ENCODE results near the gene PRSS16.
"Not testable (repeated sequence)": the region's sequence is repeated elsewhere in the genome, so short reads cannot be mapped to it uniquely, and the experiment has no call there.

PRSS16 gene

GRCh38 chr6:27260836-27261375, 13.4 kb downstream of the PRSS16 start:
- Histone ChIP-seq H3K36me3 (ENCODE audit: low read depth) (no peaks in the 10 kb centered on the region), H3K4me1 (ENCODE audit: insufficient read depth, poor library complexity, severe bottlenecking) (no peaks in the 10 kb centered on the region), H3K27me3 (ENCODE audit: insufficient read depth, poor library complexity, severe bottlenecking) (no peaks in the 10 kb centered on the region), H3K9me3 (ENCODE audit: severe bottlenecking) (peaks cover 2% of the 10 kb centered on the region), H3K4me3 (ENCODE audit: severe bottlenecking) (no peak overlapping the region), H3K27ac (ENCODE audit: poor library complexity, severe bottlenecking) (no peak overlapping the region)
- no peak for TF ChIP-seq CTCF (IDR thresholded peaks at IDR 0.05; ENCODE audit: poor library complexity, severe bottlenecking)
- ATAC-seq (ENCODE audit: low read depth) (no peak), DNase-seq (ENCODE audit: low spot score) (no peak)

GRCh38 chr6:27263886-27264285, 16.4 kb downstream of the PRSS16 start:
- H3K4me1 ChIP-seq (ENCODE audit: insufficient read depth, poor library complexity, severe bottlenecking): no peaks in the 10 kb centered on the region
- no peak overlapping the region for H3K27ac ChIP-seq (ENCODE audit: poor library complexity, severe bottlenecking)
- TF ChIP-seq CTCF (IDR thresholded peaks at IDR 0.05; ENCODE audit: poor library complexity, severe bottlenecking): no peak
- H3K4me3 ChIP-seq (ENCODE audit: severe bottlenecking): no peak overlapping the region
- no peaks in the 10 kb centered on the region for H3K36me3 ChIP-seq (ENCODE audit: low read depth)
- H3K9me3 ChIP-seq (ENCODE audit: severe bottlenecking): peaks cover 2% of the 10 kb centered on the region
- no peak for DNase-seq (ENCODE audit: low spot score)
- H3K27me3 ChIP-seq (ENCODE audit: insufficient read depth, poor library complexity, severe bottlenecking): no peaks in the 10 kb centered on the region
- no peak for ATAC-seq (ENCODE audit: low read depth)

- not testable (repeated sequence) for H3K27ac ChIP-seq (ENCODE audit: poor library complexity, severe bottlenecking); DNase-seq (ENCODE audit: low spot score); H3K9me3 ChIP-seq (ENCODE audit: severe bottlenecking); H3K36me3 ChIP-seq (ENCODE audit: low read depth); H3K4me3 ChIP-seq (ENCODE audit: severe bottlenecking); H3K27me3 ChIP-seq (ENCODE audit: insufficient read depth, poor library complexity, severe bottlenecking); ATAC-seq (ENCODE audit: low read depth); H3K4me1 ChIP-seq (ENCODE audit: insufficient read depth, poor library complexity, severe bottlenecking)
Observed at GRCh38 chr6:27267003-27267402, 19.5 kb downstream of the PRSS16 start.

- H3K36me3 ChIP-seq (ENCODE audit: low read depth): no peaks in the 10 kb centered on the region
- no peak for DNase-seq (ENCODE audit: low spot score)
- H3K27me3 ChIP-seq (ENCODE audit: insufficient read depth, poor library complexity, severe bottlenecking): no peaks in the 10 kb centered on the region
- peak overlapping the region; percentile 14 for H3K4me3 ChIP-seq (ENCODE audit: severe bottlenecking)
- no peak for TF ChIP-seq CTCF (IDR thresholded peaks at IDR 0.05; ENCODE audit: poor library complexity, severe bottlenecking)
- H3K4me1 ChIP-seq (ENCODE audit: insufficient read depth, poor library complexity, severe bottlenecking): no peaks in the 10 kb centered on the region
- no peak overlapping the region for H3K27ac ChIP-seq (ENCODE audit: poor library complexity, severe bottlenecking)
- ATAC-seq (ENCODE audit: low read depth): peak; percentile 44; the same call in 1 of the 3 replicates
- no peaks in the 10 kb centered on the region for H3K9me3 ChIP-seq (ENCODE audit: severe bottlenecking)
Observed at GRCh38 chr6:27267857-27268434, 20.4 kb downstream of the PRSS16 start.

GRCh38 chr6:27268803-27269202, 21.3 kb downstream of the PRSS16 start:
- H3K9me3 ChIP-seq (ENCODE audit: severe bottlenecking): no peaks in the 10 kb centered on the region
- no peak for DNase-seq (ENCODE audit: low spot score)
- H3K36me3 ChIP-seq (ENCODE audit: low read depth): no peaks in the 10 kb centered on the region
- TF ChIP-seq CTCF (IDR thresholded peaks at IDR 0.05; ENCODE audit: poor library complexity, severe bottlenecking): no peak
- H3K4me1 ChIP-seq (ENCODE audit: insufficient read depth, poor library complexity, severe bottlenecking): no peaks in the 10 kb centered on the region
- ATAC-seq (ENCODE audit: low read depth): no peak
- no peak overlapping the region for H3K4me3 ChIP-seq (ENCODE audit: severe bottlenecking)
- no peak overlapping the region for H3K27ac ChIP-seq (ENCODE audit: poor library complexity, severe bottlenecking)
- no peaks in the 10 kb centered on the region for H3K27me3 ChIP-seq (ENCODE audit: insufficient read depth, poor library complexity, severe bottlenecking)

Measured in RWPE2 (cell line).